Measurements from ENCODE around the gene TOR2A. TPM values are rescaled to one million over a fixed set of nuclear protein-coding genes. Genes with fewer than 3 reads are reported as not detected.

The TOR2A gene
- total RNA-seq, 2 donors from 2014 or later, result 4.9 to 8.2 TPM

DNA sequence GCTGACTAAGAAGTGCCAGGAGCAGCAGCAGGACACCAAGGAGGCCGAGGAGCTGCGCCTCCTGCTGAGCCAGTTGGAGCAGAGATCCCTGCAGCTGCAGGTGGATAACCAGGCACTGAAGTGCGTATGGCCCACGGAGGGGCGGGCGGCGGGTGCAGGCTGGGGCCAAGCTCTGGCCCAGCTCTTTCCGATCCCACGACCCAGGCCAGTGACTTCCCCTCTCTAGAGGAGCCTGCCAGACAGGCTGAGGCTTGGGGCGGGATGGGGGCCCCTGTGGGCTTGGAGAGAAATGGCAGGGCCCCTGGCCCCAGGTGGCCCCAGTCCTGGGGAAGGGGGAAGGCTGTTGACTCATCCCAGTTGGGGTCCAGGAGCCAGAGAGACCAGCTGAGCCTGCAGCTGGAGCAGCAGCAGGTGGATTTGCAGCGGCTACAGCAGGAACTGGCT lies 23.2 kb downstream of the TOR2A start:
- intact Hi-C loops (cut with DNase I), result loop anchor here in 1 of 2 donors (5.0 kb wide), 1 partner anchor 280 kb away; no protein-coding TSS in a partner anchor
- DNase-seq (ENCODE audit: low spot score), result no peak

DNA sequence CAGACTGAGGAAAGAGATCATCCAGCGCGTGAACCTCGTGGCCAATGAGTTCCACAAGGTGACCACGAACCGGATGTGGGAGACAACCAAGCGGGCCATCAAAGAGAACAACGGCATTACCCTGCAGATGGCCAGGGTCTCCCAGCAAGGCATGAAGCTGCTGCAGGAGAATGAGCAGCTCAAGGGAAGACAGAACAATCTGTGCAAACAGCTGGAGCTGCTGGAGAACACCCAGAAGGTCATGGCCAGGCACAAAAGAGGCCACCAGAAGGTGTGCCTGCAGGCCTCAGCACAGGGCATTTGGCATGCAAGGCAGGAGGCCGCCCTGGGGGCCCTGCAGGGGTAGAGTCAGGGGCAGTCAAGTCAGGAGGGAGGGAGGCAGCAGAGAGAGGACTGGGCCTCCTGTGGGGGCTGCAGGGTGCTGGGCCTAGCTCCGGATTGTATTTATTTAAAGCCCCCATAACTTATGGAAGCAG lies 23.8 kb downstream of the TOR2A start:
- intact Hi-C loops (cut with DNase I), result loop anchor here in 1 of 2 donors (5.0 kb wide), 1 partner anchor 279 kb away; no protein-coding TSS in a partner anchor
- DNase-seq (ENCODE audit: low spot score), result no peak

DNA sequence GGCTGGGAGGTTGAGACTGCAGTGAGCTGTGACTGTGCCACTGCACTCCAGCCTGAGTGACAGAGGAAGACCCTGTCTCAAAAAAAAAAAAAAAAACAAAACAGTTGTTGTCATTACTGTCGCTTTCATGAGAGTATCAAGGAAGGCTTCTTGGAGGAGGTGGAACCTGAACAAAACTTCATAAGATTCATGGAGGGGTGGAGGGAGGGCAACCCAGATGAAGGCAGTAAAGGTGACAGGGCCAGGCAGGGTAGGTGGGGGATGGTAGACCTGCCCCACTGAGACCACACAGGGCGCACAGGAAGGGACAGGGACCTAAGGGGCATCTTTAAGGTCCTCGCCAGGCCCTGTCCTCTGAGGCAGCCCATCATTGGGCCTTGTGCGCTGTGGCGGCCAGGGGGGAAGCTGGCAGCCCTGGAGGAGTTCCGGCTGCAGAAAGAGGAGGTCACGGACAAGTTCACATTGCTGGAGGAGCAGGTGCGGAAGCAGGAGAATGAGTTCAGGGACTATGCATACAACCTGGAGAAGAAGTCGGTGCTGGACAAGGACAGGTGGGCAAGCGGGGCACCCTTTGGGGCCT lies 24.8 kb downstream of the TOR2A start:
- intact Hi-C loops (cut with DNase I), result loop anchor here in 1 of 2 donors (5.0 kb wide), 1 partner anchor 278 kb away; no protein-coding TSS in a partner anchor
- peak; percentile 77 for DNase-seq (ENCODE audit: low spot score)

DNA sequence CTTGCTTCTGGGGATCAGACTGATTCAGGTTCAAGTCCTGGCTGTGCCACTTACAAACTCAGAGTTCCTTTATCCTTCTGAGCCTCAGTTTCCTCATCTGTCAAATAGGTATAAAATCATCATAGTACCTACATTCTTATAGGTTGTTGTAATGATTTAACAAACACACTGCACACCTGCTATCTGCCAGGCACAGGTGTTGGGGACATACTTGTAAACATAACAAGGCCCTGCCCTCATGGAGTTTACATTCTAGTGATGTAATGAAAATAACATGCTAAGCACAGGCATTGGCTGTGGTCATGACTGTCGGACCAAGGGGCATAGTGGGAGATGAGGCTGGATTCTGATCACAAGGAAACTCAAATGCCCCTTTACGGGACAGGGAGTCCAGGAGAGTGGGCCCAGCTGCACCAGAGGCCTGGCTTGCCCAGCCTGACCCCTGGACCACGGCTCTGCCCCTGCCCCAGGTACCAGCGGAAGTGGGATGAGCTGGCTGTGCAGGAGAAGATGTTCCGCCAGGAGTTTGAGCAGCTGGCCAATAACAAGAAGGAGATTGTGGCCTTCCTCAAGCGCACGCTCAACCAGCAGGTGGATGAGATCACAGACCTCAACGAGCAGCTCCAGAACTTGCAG lies 26.0 kb downstream of the TOR2A start:
- DNase-seq (ENCODE audit: low spot score), result peak; percentile 62
- intact Hi-C loops (cut with DNase I), result no loop called here

DNA sequence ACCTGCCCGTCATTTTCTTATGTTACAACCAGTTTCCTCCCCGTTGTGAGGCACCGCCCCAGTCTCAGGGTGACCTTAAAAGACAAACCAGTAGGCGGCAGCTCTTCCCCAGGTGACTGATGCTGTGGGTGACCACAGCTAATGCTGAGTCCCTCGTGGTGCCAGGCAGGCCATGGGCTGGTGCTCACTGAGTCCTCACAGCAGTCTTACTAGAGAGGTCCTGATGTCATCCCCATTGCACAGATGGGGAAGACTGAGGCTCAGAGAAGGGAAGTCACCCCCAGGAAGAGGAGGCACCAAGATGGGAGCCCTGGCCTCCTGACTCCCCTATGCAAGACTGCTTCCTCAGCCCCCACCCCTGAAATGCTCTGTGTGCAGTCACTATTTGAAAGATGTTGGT lies 27.3 kb downstream of the TOR2A start:
- peak; percentile 74 for DNase-seq (ENCODE audit: low spot score)
- intact Hi-C loops (cut with DNase I), result no loop called here

DNA sequence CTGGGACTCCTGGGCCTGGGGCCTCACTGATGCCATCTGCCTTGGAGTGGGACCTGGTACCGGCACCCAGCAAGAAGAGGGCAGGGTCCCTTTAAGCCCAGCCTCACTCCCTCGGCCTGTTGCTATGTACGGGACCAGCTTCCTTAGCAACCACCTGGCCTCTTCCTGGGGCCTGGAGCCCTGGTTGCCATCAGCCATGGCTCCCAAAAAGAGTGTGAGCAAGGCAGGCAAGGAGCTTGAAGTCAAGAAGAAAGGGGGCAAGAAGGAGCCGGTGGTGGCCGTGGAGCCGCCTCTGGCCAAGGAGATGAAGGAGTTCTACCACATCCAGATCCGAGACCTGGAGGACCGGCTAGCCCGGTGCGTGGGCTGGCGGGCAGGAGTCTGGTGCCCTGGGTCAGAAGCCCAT lies 28.3 kb downstream of the TOR2A start, which contains the start of gene CFAP157:
TSS of gene CFAP157 (plus strand) at position 153 of the 406 bp plus-strand sequence. CDS start at position 197, 44 bp downstream.
- intact Hi-C loops (cut with DNase I), result no loop called here
- DNase-seq (ENCODE audit: low spot score), result no peak

DNA sequence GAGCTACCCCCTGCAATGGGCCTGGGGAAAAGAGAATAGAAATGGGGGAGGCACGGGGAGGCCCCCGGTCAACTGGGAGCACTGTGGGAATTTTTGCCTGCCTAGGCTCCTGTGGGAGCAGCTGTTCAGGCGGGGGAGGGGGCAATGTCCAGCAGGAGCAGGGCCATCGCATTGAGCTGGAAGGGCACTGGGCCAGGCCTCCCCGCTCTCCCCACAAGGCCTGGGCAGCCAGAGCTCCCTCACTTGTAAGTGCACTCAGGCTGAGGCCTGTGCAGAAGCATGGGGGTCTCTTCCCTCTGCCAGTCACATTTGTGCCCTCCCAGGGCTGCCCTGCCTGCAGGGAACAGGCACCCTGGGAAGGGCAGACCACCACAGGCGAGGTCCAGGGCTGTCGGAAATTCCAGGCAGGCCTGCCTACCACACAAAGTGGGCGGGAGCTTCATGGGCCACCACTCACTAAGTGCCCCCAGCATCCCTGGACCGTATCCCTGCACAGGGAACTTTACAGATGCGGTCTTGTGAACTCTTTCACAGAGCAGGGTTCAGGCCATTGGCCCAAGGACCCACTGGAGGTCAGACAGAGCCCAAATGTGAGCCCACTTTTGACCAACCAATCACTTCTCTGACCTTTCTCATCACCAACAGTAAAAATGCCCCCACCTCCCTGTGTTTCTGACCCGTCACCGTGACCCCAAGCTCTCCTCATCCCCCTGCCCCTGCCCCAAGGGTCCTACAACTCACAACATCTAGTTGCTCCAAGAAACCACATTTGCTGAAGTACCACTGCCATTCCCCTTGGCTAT lies 29.3 kb downstream of the TOR2A start:
- no peak for DNase-seq (ENCODE audit: low spot score)
- intact Hi-C loops (cut with DNase I), result no loop called here

DNA sequence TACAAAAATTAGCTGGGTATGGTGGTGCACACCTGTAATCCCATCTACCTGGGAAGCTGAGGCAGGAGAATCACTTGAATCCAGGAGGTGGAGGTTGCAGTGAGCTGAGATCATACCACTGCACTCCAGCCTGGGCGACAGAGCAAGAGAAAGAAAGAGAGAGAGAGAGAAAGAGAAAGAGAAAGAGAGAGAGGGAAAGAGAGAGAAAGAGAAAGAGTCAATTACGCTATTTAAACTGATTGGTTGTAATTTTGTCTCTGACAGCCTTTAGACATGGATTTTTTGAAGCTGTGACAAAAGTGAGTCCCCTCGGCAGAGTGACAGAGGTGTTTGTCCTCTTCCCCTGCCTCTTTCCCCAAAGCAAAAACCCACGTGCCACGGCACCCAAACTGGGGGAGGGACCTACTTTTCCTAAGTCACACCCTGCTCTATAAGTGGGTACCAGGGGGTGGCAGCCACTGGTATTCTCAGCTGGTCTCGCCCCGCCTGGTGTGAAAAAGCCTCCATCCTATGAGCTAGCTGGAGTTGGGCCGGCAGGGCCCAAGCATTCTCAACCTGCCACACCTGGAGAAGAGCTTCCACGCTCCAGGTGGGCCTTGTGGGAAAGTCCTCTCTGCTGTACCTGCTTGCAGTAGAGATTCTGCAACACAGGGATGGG lies 31.7 kb downstream of the TOR2A start:
- intact Hi-C loops (cut with DNase I), result no loop called here

DNA sequence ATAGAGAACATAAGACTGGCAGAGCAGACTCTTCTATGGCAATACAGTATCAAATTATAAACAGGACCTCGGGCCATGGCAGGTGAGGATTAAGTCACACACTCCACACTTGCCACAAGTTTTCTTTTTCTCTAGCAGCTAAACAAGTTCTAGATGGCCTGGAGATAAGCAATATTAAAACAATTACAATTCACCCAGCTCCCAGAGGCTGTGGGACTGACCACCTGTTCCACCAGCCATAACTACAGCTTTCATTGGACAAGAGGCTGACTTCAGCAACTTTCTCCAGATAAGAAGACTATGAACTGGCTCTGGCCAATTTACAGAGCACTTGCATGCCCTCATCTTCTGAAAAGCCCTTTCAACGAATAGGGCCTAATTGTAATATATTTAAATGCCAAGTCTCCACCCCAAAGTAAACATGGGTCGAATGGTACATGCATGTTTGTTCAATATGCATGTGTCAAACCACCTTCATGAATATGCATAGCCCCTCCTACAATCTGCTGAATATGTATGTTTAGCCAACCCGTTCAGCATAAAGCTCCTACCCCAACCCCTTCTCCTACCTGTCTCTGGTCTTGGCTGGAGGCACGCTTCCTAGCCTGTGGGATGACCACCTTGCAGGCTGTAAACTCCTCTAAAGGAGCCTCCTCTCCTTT lies 34.4 kb downstream of the TOR2A start:
- DNase-seq (ENCODE audit: low spot score), result no peak
- intact Hi-C loops (cut with DNase I), result no loop called here

More for the DNA sequence above, 31.7 kb downstream of the TOR2A start:
- DNase-seq (ENCODE audit: low spot score), result no peak

DNA sequence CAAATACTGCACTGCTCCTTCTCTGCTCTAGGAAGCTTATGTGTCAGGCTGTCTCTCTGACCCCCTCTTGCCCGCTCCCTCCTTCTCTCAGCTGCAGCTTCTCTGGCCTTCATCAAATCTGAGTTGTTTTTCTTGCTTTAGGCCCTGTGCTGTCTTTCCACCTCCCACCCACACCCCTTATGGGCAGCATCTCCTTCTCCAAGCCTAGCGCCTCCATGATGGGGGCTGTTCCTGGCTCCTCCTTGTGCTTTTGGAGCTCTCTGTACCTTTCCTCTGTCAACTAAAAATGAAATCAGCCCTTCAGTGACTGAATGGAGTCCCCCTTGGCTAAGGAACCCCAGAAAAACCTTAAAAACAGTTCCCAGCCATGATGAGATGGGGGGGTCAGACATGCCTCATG lies 35.0 kb downstream of the TOR2A start:
- DNase-seq (ENCODE audit: low spot score), result no peak
- intact Hi-C loops (cut with DNase I), result no loop called here

DNA sequence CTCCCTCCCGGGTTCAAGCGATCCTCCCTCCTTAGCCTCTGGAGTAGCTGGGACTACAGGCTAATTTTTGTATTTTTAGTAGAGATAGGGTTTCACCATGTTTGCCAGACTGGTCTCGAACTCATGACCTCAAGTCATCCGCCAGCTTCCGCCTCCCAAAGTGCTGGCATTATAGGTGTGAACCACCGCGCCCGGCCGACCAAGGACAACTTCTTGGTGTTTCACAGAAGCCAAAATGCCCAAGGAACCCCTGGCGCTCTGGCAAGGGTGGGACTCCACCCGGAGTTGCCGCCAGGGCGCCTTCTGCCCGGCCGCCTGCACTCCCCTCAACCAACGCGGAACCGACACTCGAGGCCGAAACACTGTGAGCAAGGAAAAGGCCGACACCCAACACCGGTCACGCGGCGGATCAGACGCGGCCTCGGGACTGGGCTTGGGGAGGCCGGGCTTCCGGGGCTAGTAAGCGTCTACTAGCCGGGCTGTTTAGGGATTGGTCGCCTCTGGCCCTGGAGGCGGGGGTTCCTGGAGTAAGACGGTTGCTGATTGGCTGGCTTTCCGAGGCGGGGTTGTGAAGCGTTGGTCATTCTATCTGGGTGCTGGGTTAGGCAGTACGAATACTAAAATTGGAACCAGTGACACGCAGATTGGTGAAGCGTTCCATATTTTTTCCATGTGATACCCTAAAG lies 36.0 kb downstream of the TOR2A start:
- peak; percentile 99 for DNase-seq (ENCODE audit: low spot score)
- intact Hi-C loops (cut with DNase I), result no loop called here

DNA sequence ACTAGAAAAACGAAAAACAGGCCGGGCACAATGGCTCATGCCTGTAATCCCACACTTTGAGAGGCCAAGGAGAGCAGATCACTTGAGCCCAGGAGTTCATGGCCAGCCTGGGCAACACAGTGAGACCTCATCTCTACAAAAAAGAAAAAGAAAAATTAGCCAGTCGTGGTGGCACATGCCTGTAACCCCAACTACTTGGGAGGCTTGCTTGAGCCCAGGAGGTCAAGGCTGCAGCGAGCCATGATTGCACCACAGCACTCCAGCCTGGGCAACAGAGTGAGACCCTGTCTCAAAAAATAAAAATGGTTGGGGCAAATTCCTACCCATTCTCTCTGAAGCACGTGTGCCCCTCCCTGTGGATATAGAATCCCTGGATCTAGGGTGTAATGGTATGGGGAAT lies 36.7 kb downstream of the TOR2A start:
- no peak for DNase-seq (ENCODE audit: low spot score)
- intact Hi-C loops (cut with DNase I), result no loop called here

DNA sequence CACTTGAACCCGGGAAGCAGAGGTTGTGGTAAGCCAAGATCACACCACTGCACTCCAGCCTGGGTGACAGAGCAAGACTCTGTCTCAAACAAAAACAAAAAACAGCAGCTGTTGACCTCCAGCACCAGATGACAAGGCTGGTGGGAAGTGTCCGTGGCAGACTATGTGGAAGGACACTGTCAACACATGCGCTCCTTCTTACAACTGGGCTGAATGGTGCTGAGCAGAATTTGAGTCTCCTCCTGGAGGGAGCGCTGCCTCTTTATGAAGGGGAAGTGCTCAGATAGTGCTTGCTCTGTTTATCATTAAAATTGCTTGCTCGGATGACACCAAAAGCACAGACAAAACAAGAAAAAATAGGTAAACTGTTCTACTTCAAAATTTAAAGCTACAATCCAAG lies 37.5 kb downstream of the TOR2A start:
- DNase-seq (ENCODE audit: low spot score), result no peak
- intact Hi-C loops (cut with DNase I), result no loop called here

DNA sequence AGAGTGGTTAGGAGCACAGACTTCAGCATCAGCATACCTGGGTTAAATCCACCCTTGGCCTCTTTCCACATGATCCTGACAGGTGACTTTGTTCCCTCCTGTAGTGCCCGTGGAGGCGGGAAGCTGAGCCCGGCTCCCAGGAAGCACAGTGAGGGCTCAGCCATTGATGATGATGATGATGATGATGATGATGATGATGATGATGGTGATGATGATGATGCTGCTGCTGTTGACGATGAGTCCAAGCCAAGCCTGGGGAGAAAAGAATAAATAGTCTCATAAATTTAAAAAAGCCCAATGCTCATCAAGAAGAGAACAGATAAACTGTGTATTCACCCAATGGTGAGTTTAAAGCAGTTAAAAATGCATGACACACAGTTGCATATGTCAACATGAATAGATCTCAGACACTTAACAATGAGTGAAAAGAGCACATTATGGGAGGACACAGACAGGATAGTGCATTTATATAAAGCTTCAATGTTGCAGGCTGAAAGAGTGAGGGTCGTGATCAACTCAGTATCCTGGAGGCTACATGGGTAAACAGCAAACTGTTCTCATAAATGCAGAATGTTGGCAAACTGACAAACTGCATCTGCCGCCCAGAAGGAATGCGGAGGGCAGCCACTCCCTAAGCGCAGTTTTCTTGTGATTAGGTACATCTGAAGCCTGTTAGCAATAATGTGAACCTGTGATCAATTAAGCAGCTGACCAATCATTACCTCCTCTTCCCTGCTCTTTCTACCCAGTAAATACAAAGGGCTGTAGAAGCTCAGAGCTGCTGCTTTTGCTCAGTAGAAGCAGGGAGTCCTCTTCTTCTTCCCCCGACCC lies 40.0 kb downstream of the TOR2A start:
- intact Hi-C loops (cut with DNase I), result no loop called here
- DNase-seq (ENCODE audit: low spot score), result no peak

DNA sequence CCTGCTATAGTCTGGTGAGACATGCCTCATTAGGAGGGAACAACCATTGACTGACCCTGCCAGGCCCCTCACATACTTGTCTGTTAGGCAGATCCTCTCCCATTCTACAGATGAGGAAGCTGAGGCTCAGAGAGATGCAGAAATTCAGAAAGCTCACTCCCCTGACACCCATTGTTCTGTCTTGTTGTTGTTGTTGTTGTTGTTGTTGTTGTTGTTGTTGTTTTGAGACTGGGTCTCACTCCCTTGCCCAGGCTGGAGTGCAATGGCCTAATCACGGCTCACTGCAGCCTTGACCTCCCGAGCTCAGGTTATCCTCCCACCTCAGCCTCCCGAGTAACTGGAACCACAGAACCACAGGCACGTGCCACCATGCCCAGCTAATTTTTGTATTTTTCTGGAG lies 41.4 kb downstream of the TOR2A start:
- intact Hi-C loops (cut with DNase I), result no loop called here
- DNase-seq (ENCODE audit: low spot score), result no peak

DNA sequence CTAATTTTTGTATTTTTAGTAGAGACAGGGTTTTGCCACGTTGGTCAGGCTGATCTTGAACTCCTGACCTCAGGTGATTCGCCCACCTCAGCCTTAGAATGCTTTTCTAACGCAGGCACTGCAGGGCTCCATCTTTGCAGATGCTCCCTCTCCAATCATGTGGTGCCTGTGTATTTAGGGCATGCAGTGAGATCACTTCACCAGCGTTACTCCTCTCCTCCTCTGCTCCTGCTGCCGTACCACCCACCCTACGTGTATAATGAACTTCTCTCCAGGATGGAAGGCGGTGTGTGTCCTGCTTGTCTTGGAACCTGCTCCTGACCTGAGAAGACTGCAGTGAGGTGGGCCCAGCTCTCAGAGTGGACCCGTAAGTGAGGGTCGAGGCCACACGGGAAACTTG lies 42.0 kb downstream of the TOR2A start:
- DNase-seq (ENCODE audit: low spot score), result no peak
- intact Hi-C loops (cut with DNase I), result no loop called here

DNA sequence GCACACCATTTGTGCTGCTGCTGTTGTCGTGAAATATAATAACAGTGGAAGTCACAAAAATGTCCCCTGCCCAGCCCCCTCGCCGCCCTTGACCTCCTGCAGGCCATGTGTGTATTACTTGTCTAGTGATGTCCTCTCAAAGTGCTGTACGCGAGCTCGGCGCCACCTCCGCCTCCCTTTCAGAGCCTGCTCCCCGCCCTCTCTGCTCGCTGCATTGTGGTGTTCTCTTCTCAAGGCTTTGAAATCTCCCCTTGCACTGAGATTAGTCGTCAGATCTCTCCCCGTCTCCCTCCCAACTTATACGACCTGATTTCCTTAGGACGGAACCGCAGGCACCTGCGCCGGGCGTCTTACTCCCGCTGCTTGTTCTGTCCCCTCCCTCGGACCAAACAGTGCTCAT lies 43.0 kb downstream of the TOR2A start:
- intact Hi-C loops (cut with DNase I), result no loop called here
- no peak for DNase-seq (ENCODE audit: low spot score)

DNA sequence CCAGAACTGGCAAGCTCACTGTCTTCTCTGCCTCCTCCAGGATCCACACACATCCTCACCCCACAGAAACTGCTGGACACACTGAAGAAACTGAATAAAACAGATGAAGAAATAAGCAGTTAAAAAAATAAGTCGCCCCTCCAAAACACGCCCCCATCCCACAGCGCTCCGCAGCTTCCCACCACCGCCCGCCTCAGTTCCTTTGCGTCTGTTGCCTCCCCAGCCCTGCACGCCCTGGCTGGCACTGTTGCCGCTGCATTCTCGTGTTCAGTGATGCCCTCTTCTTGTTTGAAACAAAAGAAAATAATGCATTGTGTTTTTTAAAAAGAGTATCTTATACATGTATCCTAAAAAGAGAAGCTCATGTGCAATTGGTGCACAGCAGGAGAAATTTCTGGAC lies 44.4 kb downstream of the TOR2A start:
- intact Hi-C loops (cut with DNase I), result no loop called here

More for the DNA sequence above, 44.4 kb downstream of the TOR2A start:
- DNase-seq (ENCODE audit: low spot score), result no peak
